Breast epithelium (tissue), 3 donors: ENCODE results near the gene KCNK3.

Experiments used
- CTCF ChIP-seq, 3 donors: fragments of 450-650 bp; IDR thresholded peaks; one replicate each; pipeline ENCODE4 v1.5.1; 2016 to 2017; ENCODE audit warnings: antibody characterized with exemption in 3 of 3, mild to moderate bottlenecking in 3 of 3, moderate library complexity in 3 of 3
- POLR2AphosphoS5 ChIP-seq, 3 donors: sonication (generic); formaldehyde crosslinking; IDR thresholded peaks; one replicate each; pipeline ENCODE4 v1.6.1; 2017; ENCODE audit warnings: antibody characterized with exemption in 3 of 3

GRCh38 chr2:26758790-26759321 lies 66.3 kb downstream of the KCNK3 start:
- TF ChIP-seq CTCF (IDR thresholded peaks at IDR 0.05) (no peak), POLR2AphosphoS5 (IDR thresholded peaks at IDR 0.05) (no peak)
